Activated CD8-positive, alpha-beta T cell treated with anti-CD3 and anti-CD28 coated beads, Interleukin-2, amount 10 ng/mL, durations not matched to agents 7 days and 5 days (primary cell): Measurements from ENCODE around the gene STK11. TPM values are rescaled to one million over a fixed set of nuclear protein-coding genes. Genes with fewer than 3 reads are reported as not detected.

Source experiments
- ATAC-seq: fragments of 150-1000 bp; cut with Tn5 transposase; one replicate; pipeline ENCODE4 v1.10.0; 2021; ENCODE audit warnings: moderate library complexity
- CTCF ChIA-PET: fragments of 350-600 bp; sonication (Branson Sonifier 250); formaldehyde crosslinking; loops from one replicate; lab custom pipeline; 2021; ENCODE audit warnings: antibody characterized with exemption; lab: Charles Lee
- POLR2A ChIA-PET: fragments of 350-600 bp; sonication (Branson Sonifier 250); formaldehyde crosslinking; loops from one replicate; lab custom pipeline; 2021; ENCODE audit warnings: antibody characterized with exemption; lab: Charles Lee
- DNase-seq: peaks from one replicate; pipeline ENCODE4 v3.0.0-alpha.2; 2020
- H3K27ac Mint-ChIP-seq: one replicate; pipeline ENCODE4 v1.8.0; 2021; ENCODE audit warnings: mild to moderate bottlenecking, mixed read lengths
- H3K27me3 Mint-ChIP-seq: one replicate; pipeline ENCODE4 v1.8.0; 2021; ENCODE audit warnings: low read depth, mixed read lengths
- H3K36me3 Mint-ChIP-seq: one replicate; pipeline ENCODE4 v1.8.0; 2021; ENCODE audit warnings: low read depth, mixed read lengths
- H3K4me1 Mint-ChIP-seq: one replicate; pipeline ENCODE4 v1.8.0; 2021; ENCODE audit warnings: low read depth, mixed read lengths
- H3K4me3 Mint-ChIP-seq: one replicate; pipeline ENCODE4 v1.8.0; 2021; ENCODE audit warnings: mild to moderate bottlenecking, mixed read lengths
- H3K9me3 Mint-ChIP-seq: one replicate; pipeline ENCODE4 v1.8.0; 2022; ENCODE audit warnings: mixed read lengths; ENCODE audit not compliant: insufficient read depth
- total RNA-seq, 2 experiments: library from RNA; stranded (reverse); gene quantifications; one replicate each; pipeline ENCODE4 v1.2.3, GENCODE V29; 2021

Gene STK11
- total RNA-seq, 2 experiments from 2014 or later = 68.8 to 70.8 TPM

GRCh38 chr19:1216756-1217155 lies 11.2 kb downstream of the STK11 start:
- peaks cover 12% of the 10 kb centered on the region for H3K36me3 Mint-ChIP-seq
- H3K4me3 Mint-ChIP-seq = no peak overlapping the region
- peaks cover 20% of the 10 kb centered on the region for H3K4me1 Mint-ChIP-seq
- no peaks in the 10 kb centered on the region for H3K9me3 Mint-ChIP-seq
- DNase-seq = no peak
- ChIA-PET CTCF (interaction anchor here (2.2 kb wide), 1 partner anchor 103 kb away, joined by 6 read pairs; no protein-coding TSS in a partner anchor), POLR2A (no interaction called here)
- ATAC-seq = no peak
- no peaks in the 10 kb centered on the region for H3K27me3 Mint-ChIP-seq
- no peak overlapping the region for H3K27ac Mint-ChIP-seq

DNA sequence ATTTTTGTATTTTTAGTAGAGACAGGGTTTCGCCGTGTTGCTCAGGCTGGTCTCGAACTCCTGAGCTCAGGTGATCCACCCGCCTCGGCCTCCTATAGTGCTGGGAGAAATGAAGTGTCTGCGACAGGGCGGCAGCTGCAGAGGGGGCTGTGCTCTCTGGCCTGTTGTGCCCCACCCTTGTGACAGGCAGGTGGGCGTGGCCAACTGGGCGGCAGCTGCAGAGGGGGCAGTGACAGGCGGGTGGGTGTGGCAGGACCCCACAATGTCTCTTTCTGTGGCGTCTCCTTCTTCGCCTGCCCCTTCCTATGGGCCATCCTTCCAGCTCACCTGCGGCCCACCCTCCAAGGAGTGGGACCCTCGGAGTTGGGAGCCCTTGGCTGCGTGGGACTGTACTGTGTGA lies 11.8 kb downstream of the STK11 start:
- ATAC-seq (no peak), DNase-seq (no peak)
- no peaks in the 10 kb centered on the region for H3K9me3 Mint-ChIP-seq
- CTCF ChIA-PET = interaction anchor here (0.9 to 2.2 kb wide), 3 partner anchors 27 to 104 kb away, joined by 3 to 6 read pairs (median 4); no protein-coding TSS in a partner anchor
- POLR2A ChIA-PET = interaction anchor here (1.0 kb wide), 1 partner anchor 52 kb away, joined by 3 read pairs; the partner anchor contains the start of gene CIRBP
- no peaks in the 10 kb centered on the region for H3K27me3 Mint-ChIP-seq
- H3K36me3 Mint-ChIP-seq = peaks cover 11% of the 10 kb centered on the region
- no peak overlapping the region for H3K4me3 Mint-ChIP-seq
- H3K27ac Mint-ChIP-seq = no peak overlapping the region
- peaks cover 19% of the 10 kb centered on the region for H3K4me1 Mint-ChIP-seq

DNA sequence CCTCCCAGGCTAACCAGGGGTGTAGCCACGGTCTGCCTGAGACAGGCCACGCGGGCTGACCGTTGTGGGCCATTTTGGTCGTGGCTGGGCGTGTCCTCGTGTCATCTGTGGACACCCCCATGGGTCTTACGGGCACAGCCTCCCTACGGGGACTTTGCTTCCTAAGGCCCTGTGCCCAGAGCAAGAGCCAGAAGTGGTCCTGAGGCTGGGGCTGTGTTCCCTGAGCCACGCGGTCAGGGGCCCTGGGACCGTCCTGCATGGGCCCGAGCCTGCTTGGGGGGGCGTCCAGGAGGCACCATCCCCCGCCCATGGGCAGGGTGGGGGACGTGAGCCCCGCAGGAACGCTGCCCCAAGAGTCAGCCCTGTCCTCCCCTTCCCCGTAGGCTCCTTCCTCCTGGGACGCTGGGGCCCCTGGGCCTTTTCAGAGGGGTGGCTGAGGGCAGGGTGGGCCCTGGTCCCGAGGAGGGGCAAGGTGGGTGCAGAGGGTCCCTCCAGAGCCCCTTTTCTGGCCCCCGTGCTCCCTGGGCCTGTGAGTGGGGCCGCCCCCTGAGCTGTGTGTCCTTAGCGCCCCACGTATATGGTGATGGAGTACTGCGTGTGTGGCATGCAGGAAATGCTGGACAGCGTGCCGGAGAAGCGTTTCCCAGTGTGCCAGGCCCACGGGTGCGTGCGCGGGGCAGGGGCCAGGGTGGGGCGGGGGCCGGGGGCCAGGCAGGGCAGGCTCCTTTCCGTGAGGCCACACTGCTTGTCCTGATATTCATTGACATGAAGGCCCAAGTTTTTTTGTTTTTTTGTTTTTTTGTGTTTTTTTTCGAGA lies 13.4 kb downstream of the STK11 start:
- Mint-ChIP-seq H3K36me3 (peaks cover 2% of the 10 kb centered on the region), H3K4me1 (peaks cover 10% of the 10 kb centered on the region), H3K27me3 (no peaks in the 10 kb centered on the region), H3K4me3 (no peak overlapping the region), H3K9me3 (no peaks in the 10 kb centered on the region), H3K27ac (no peak overlapping the region)
- CTCF ChIA-PET = no interaction called here
- ATAC-seq (no peak), DNase-seq (no peak)
- POLR2A ChIA-PET = no interaction called here

- POLR2A ChIA-PET = interaction anchor here (0.5 kb wide), 1 partner anchor 377 kb away, joined by 4 read pairs; no protein-coding TSS in a partner anchor
Observed at GRCh38 chr19:1219786-1220476, 14.4 kb downstream of the STK11 start.

GRCh38 chr19:1220477-1220930 lies 14.9 kb downstream of the STK11 start:
- H3K9me3 Mint-ChIP-seq = no peaks in the 10 kb centered on the region
- DNase-seq (no peak), ATAC-seq (no peak)
- ChIA-PET CTCF (no interaction called here), POLR2A (interaction anchor here (0.5 to 0.7 kb wide), 2 partner anchors 48 to 378 kb away, joined by 3 to 4 read pairs; no protein-coding TSS in a partner anchor)
- no peaks in the 10 kb centered on the region for H3K36me3 Mint-ChIP-seq
- no peak overlapping the region for H3K27ac Mint-ChIP-seq
- H3K27me3 Mint-ChIP-seq = no peaks in the 10 kb centered on the region
- peaks cover 3% of the 10 kb centered on the region for H3K4me1 Mint-ChIP-seq
- no peak overlapping the region for H3K4me3 Mint-ChIP-seq

More at GRCh38 chr19:1219786-1220476, 14.4 kb downstream of the STK11 start:
- CTCF ChIA-PET = no interaction called here
- Mint-ChIP-seq H3K9me3 (no peaks in the 10 kb centered on the region), H3K4me3 (no peak overlapping the region), H3K27me3 (no peaks in the 10 kb centered on the region), H3K27ac (no peak overlapping the region), H3K4me1 (peaks cover 5% of the 10 kb centered on the region), H3K36me3 (no peaks in the 10 kb centered on the region)
- no peak for ATAC-seq
- no peak for DNase-seq

GRCh38 chr19:1220976-1221903 lies 15.7 kb downstream of the STK11 start:
- CTCF ChIA-PET = interaction anchor here (2.8 kb wide), 1 partner anchor 108 kb away, joined by 9 read pairs; no protein-coding TSS in a partner anchor
- no peak for ATAC-seq

DNA sequence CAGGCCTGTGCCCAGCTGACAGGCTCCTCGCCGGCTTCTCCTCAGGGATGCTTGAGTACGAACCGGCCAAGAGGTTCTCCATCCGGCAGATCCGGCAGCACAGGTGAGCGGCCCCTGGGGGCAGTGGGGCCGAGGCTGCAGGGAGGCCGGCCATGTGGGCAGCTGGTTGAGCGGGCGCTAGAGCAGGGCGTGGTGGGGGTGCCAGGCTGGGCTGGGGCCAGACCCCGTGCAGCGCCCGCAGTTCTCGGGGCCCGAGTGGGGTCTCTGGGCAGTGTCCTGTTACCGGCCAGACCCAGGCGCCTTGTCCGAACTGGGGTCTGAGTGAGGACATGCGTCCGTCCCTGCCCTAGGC lies 16.3 kb downstream of the STK11 start:
- H3K27me3 Mint-ChIP-seq = no peaks in the 10 kb centered on the region
- POLR2A ChIA-PET = interaction anchor here (1.1 kb wide), 1 partner anchor 67 kb away, joined by 3 read pairs; no protein-coding TSS in a partner anchor
- DNase-seq (no peak), ATAC-seq (no peak)
- H3K9me3 Mint-ChIP-seq = no peaks in the 10 kb centered on the region
- H3K36me3 Mint-ChIP-seq = peaks cover 2% of the 10 kb centered on the region
- H3K27ac Mint-ChIP-seq = no peak overlapping the region
- CTCF ChIA-PET = interaction anchor here (0.8 to 2.8 kb wide), 3 partner anchors 8 to 108 kb away, joined by 3 to 10 read pairs (median 9); partner anchors contain the start of gene CIRBP
- H3K4me1 Mint-ChIP-seq = no peaks in the 10 kb centered on the region
- no peak overlapping the region for H3K4me3 Mint-ChIP-seq

More at GRCh38 chr19:1220976-1221903, 15.7 kb downstream of the STK11 start:
- Mint-ChIP-seq H3K27me3 (no peaks in the 10 kb centered on the region), H3K36me3 (peaks cover under 1% of the 10 kb centered on the region), H3K4me3 (no peak overlapping the region), H3K4me1 (no peaks in the 10 kb centered on the region), H3K27ac (no peak overlapping the region), H3K9me3 (no peaks in the 10 kb centered on the region)
- POLR2A ChIA-PET = interaction anchor here (0.7 to 1.1 kb wide), 2 partner anchors 48 to 66 kb away, joined by 3 read pairs; no protein-coding TSS in a partner anchor
- no peak for DNase-seq

GRCh38 chr19:1222394-1222793 lies 16.8 kb downstream of the STK11 start:
- no peak overlapping the region for H3K27ac Mint-ChIP-seq
- no peak overlapping the region for H3K4me3 Mint-ChIP-seq
- ChIA-PET POLR2A (interaction anchor here (1.1 kb wide), 1 partner anchor 67 kb away, joined by 3 read pairs; no protein-coding TSS in a partner anchor), CTCF (interaction anchor here (0.6 to 2.8 kb wide), 6 partner anchors 8 to 109 kb away, joined by 3 to 10 read pairs (median 4); partner anchors contain the start of gene CIRBP)
- H3K36me3 Mint-ChIP-seq = peaks cover 5% of the 10 kb centered on the region
- H3K4me1 Mint-ChIP-seq = no peaks in the 10 kb centered on the region
- no peaks in the 10 kb centered on the region for H3K27me3 Mint-ChIP-seq
- no peaks in the 10 kb centered on the region for H3K9me3 Mint-ChIP-seq
- DNase-seq (no peak), ATAC-seq (peak; percentile 49)

GRCh38 chr19:1223018-1223855 lies 17.7 kb downstream of the STK11 start:
- Mint-ChIP-seq H3K4me1 (no peaks in the 10 kb centered on the region), H3K27me3 (no peaks in the 10 kb centered on the region), H3K36me3 (peaks cover 8% of the 10 kb centered on the region), H3K9me3 (no peaks in the 10 kb centered on the region), H3K27ac (no peak overlapping the region), H3K4me3 (no peak overlapping the region)
- DNase-seq (no peak), ATAC-seq (no peak)
- ChIA-PET POLR2A (no interaction called here), CTCF (interaction anchor here (0.6 to 2.8 kb wide), 6 partner anchors 9 to 120 kb away, joined by 3 to 10 read pairs (median 4); no protein-coding TSS in a partner anchor)
